GM06990 (cell line): ENCODE measurements around the gene APCDD1L.

Experiments
- DNase-seq: peaks from one replicate; pipeline ENCODE4 v3.0.0-alpha.2; 2011; ENCODE audit not compliant: insufficient read length; ENCODE audit errors: extremely low read depth
- H3K27me3 ChIP-seq: replicated peaks from 2 replicates; pipeline ENCODE4 v1.6.0; 2011; ENCODE audit warnings: low read length; ENCODE audit not compliant: control insufficient read depth, insufficient read depth
- H3K36me3 ChIP-seq: 2 replicates; pipeline ENCODE4 v1.5.1; 2011; ENCODE audit warnings: low read length; ENCODE audit not compliant: control insufficient read depth, insufficient read depth
- H3K4me3 ChIP-seq: replicated peaks from 2 replicates; pipeline ENCODE4 v1.5.1; 2011; ENCODE audit warnings: low read depth, mild to moderate bottlenecking, control low read depth, low read length
- CTCF ChIP-seq: IDR thresholded peaks from 2 replicates; pipeline ENCODE4 v1.5.1; 2011; ENCODE audit warnings: low read length, control low read depth, mild to moderate bottlenecking, inconsistent platforms; ENCODE audit not compliant: insufficient read depth, poor library complexity, severe bottlenecking

APCDD1L gene

GRCh38 chr20:58441723-58442122 is 73.5 kb downstream of the APCDD1L start:
- Histone ChIP-seq H3K27me3 (no peaks in the 10 kb centered on the region), H3K4me3 (no peak overlapping the region), H3K36me3 (peaks cover 12% of the 10 kb centered on the region)
- no peak for TF ChIP-seq CTCF
- DNase-seq: no peak

- TF ChIP-seq CTCF: no peak
- no peak for DNase-seq
- H3K27me3 ChIP-seq: no peaks in the 10 kb centered on the region
- no peak overlapping the region for H3K4me3 ChIP-seq
- H3K36me3 ChIP-seq: peaks cover 9% of the 10 kb centered on the region
Measured at GRCh38 chr20:58440021-58440767, 75.0 kb downstream of the APCDD1L start.

GRCh38 chr20:58438970-58439808 is 76.0 kb downstream of the APCDD1L start:
- no peak for DNase-seq
- no peak for TF ChIP-seq CTCF
- Histone ChIP-seq H3K27me3 (no peaks in the 10 kb centered on the region), H3K36me3 (peaks cover 6% of the 10 kb centered on the region; the same call in 1 of the 2 replicates), H3K4me3 (no peak overlapping the region)

- no peak for TF ChIP-seq CTCF
- Histone ChIP-seq H3K27me3 (no peaks in the 10 kb centered on the region), H3K36me3 (peaks cover 2% of the 10 kb centered on the region; the same call in 1 of the 2 replicates), H3K4me3 (no peak overlapping the region)
- no peak for DNase-seq
Measured at GRCh38 chr20:58436868-58437645, 78.1 kb downstream of the APCDD1L start.

GRCh38 chr20:58435237-58435636 is 80.0 kb downstream of the APCDD1L start:
- no peaks in the 10 kb centered on the region; the same call in 1 of the 2 replicates for H3K36me3 ChIP-seq
- no peaks in the 10 kb centered on the region for H3K27me3 ChIP-seq
- DNase-seq: no peak
- TF ChIP-seq CTCF: no peak
- no peak overlapping the region for H3K4me3 ChIP-seq
